ENCODE data around the gene ITGAD.

- no peak for TF ChIP-seq CTCF (IDR thresholded peaks at IDR 0.05)
- TF ChIP-seq POLR2A (IDR thresholded peaks at IDR 0.05) = no peak
Measured at GRCh38 chr16:31361201-31362110, 31.7 kb upstream of the ITGAD start.

Data from heart left ventricle (tissue), 13 donors.